Ascending aorta (tissue), 2 donors: ENCODE measurements around the gene USP3. TPM values are rescaled to one million over a fixed set of nuclear protein-coding genes. Genes with fewer than 3 reads are reported as not detected.

Experiments
- DNase-seq, 2 donors: peaks; one replicate each; pipeline ENCODE4 v3.0.0-alpha.2; 2019; ENCODE audit warnings: low spot score in 2 of 2
- H3K27ac ChIP-seq, 2 donors: fragments of 200-600 bp; sonication (generic); one replicate each; pipeline ENCODE4 v1.5.1; 2016 to 2017; ENCODE audit warnings: mild to moderate bottlenecking in 1 of 2
- H3K27me3 ChIP-seq: fragments of 200-600 bp; sonication (generic); one replicate; pipeline ENCODE4 v1.5.1; 2017
- H3K36me3 ChIP-seq, 2 donors: fragments of 200-600 bp; sonication (generic); one replicate each; pipeline ENCODE4 v1.5.1; 2016
- H3K4me1 ChIP-seq, 2 donors: fragments of 200-600 bp; sonication (generic); one replicate each; pipeline ENCODE4 v1.5.1; 2016 to 2017; ENCODE audit warnings: mild to moderate bottlenecking in 1 of 2
- H3K4me3 ChIP-seq, 2 donors: fragments of 200-600 bp; sonication (generic); one replicate each; pipeline ENCODE4 v1.5.1; 2016 to 2017; ENCODE audit warnings: mild to moderate bottlenecking in 1 of 2
- H3K9me3 ChIP-seq, 2 donors: fragments of 200-600 bp; sonication (generic); one replicate each; pipeline ENCODE4 v1.5.1; 2016
- intact Hi-C: fragments of 100-400 bp; cut with DNase I; formaldehyde crosslinking; loops from one replicate; pipeline ENCODE4 v1.15.1; 2023
- total RNA-seq: library from RNA; depleted of rRNA; stranded (reverse); fragments of >200 nt; gene quantifications from one replicate; pipeline ENCODE4 v1.1.0, GENCODE V29; 2016
- TF ChIP-seq, protein P1 (sequence below), 3 experiments: fragments of 200-600 bp in 2 of 3; fragments of 450-650 bp in 1 of 3; sonication (generic) in 2 of 3; IDR thresholded peaks; one replicate each; pipeline ENCODE4 v1.5.1; 2016 to 2019; ENCODE audit warnings: antibody characterized with exemption in 3 of 3, mild to moderate bottlenecking in 1 of 3, moderate library complexity in 1 of 3

Gene USP3
- total RNA-seq, 1 donor from 2014 or later: 61.9 TPM

DNA sequence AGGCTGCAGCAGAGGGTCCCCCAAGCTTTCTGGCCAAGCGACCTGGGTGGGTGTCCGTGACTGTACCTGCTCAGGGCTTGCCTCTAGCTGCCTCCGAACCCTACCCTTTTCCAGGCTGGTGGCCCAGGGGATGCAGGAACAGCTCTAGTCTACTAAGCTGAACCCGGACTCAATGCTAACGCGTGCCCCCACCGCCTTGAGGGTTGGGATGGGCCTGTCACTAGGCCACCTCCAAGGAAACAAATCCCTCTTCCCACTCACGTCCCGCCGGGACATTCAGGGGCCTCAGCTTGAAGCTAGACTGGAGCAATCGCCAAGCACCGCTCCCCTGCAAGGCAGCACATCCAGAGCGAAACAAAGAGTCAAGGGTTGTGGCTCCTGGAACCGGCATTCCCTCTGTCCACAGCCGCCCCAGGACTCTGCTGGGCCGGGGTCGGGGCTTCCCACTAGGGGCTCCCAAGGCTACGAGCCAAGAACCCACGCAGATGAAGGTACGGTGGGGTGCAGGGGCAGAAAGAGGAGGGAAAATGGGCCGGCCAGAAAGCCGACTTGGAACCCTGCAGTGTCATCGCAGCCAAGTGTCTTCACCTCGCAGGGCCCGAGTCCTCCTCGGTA is 95.7 kb downstream of the USP3 start:
- intact Hi-C loops: loop anchor here (5.0 kb wide), 1 partner anchor 113 kb away; no protein-coding TSS in a partner anchor
- Histone ChIP-seq H3K27me3 (no peaks in the 10 kb centered on the region), H3K4me1 (peaks cover 5 to 38% of the 10 kb centered on the region in 2 donors), H3K4me3 (peak overlapping the region; percentile 80 to 86), H3K9me3 (no peaks in the 10 kb centered on the region), H3K36me3 (no peaks in the 10 kb centered on the region), H3K27ac (peak overlapping the region; percentile 77 to 86)
- TF ChIP-seq, protein P1, sequence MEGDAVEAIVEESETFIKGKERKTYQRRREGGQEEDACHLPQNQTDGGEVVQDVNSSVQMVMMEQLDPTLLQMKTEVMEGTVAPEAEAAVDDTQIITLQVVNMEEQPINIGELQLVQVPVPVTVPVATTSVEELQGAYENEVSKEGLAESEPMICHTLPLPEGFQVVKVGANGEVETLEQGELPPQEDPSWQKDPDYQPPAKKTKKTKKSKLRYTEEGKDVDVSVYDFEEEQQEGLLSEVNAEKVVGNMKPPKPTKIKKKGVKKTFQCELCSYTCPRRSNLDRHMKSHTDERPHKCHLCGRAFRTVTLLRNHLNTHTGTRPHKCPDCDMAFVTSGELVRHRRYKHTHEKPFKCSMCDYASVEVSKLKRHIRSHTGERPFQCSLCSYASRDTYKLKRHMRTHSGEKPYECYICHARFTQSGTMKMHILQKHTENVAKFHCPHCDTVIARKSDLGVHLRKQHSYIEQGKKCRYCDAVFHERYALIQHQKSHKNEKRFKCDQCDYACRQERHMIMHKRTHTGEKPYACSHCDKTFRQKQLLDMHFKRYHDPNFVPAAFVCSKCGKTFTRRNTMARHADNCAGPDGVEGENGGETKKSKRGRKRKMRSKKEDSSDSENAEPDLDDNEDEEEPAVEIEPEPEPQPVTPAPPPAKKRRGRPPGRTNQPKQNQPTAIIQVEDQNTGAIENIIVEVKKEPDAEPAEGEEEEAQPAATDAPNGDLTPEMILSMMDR (IDR thresholded peaks at IDR 0.05): no peak
- peak in 1 of 2 donors; percentile 79 for DNase-seq

DNA sequence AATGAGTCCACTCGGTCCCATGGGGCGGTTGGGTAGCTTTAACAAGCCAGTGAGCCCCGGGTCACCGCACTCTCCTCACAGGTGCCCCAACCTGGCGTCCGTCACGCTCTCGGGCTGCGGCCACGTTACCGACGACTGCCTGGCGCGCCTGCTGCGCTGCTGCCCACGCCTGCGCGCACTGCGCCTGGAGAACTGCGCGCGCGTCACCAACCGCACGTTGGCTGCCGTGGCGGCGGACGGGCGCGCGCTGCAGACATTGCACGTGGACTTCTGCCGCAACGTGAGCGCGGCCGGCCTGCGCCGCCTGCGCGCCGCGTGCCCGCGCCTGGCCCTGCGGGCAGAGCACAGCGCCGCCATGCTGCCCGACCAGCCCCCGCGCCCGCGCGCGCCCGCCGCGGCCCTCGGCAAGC is 96.2 kb downstream of the USP3 start:
- Histone ChIP-seq H3K36me3 (no peaks in the 10 kb centered on the region), H3K27me3 (no peaks in the 10 kb centered on the region), H3K27ac (peak overlapping the region; percentile 82 to 86), H3K4me3 (peak overlapping the region; percentile 80 to 86), H3K9me3 (no peaks in the 10 kb centered on the region), H3K4me1 (peaks cover 5 to 34% of the 10 kb centered on the region in 2 donors)
- intact Hi-C loops: loop anchor here (5.0 kb wide), 1 partner anchor 113 kb away; no protein-coding TSS in a partner anchor
- TF ChIP-seq, protein P1 (IDR thresholded peaks at IDR 0.05): no peak
- peak; percentile 44 to 93 for DNase-seq

DNA sequence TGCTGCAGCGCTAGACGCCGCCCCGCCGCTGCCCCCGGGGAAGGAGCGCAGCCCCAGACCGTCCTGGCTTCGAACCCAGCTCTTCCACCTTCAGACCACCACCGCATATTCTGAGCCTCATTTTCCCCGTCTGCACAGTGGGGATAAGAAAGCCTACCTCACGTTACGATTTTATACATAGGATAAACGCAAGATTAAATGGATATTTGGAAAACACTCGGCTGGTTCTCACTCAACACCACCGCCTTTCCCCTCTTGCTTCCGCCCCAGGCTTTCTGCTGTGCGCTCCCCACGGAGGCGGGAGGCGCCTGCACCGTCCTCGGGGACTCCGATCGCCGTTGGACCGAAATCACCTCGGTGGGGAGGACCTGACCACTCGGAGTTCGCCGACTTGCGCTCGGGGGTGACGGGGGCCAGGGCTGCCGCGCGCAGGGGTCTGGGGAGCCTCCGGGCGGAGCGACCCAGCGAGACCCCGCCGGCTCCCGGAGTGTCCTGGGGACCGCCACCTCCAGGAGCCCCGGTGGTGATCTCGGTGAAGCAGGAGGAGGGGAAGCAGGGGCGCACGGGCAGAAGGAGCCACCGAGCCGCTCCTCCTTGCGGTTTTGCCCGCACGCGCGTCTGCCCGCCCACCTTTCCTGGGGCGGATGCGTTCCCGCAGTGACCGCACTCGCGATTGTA is 96.8 kb downstream of the USP3 start:
- Histone ChIP-seq H3K9me3 (no peaks in the 10 kb centered on the region), H3K36me3 (no peaks in the 10 kb centered on the region), H3K27ac (peak overlapping the region; percentile 81 to 82), H3K4me1 (peaks cover under 1 to 29% of the 10 kb centered on the region in 2 donors), H3K27me3 (no peaks in the 10 kb centered on the region), H3K4me3 (peak overlapping the region; percentile 80 to 86)
- peak in 1 of 2 donors; percentile 75 for DNase-seq
- intact Hi-C loops: loop anchor here (5.0 kb wide), 1 partner anchor 114 kb away; no protein-coding TSS in a partner anchor
- TF ChIP-seq, protein P1 (IDR thresholded peaks at IDR 0.05): no peak

DNA sequence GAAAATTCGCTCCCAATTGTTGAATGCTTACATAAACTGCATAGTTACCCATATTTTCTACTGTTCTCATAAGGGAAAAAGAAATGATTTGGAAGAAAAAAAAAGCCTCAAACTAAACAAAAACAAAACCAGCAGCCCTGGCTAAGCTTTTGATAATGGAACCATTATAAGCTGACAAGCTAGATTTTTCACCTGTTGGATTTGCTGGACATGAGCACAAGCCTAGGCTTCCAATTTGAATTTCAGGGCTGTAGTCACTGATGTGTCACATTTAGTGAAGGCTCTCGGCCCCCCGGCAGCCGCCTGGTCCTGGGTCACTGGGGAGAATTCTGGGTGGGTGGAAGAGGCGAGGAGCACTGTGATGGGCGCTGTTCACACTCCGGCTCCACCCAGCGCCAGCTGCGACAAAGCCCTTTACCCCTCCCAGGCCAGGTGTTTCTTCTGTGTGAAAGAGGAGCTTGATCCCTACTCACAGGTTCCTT is 97.4 kb downstream of the USP3 start:
- H3K27me3 ChIP-seq: no peaks in the 10 kb centered on the region
- H3K4me3 ChIP-seq: peak overlapping the region; percentile 80 to 86
- TF ChIP-seq, protein P1 (IDR thresholded peaks at IDR 0.05): no peak
- H3K4me1 ChIP-seq: peaks cover 0 to 29% of the 10 kb centered on the region in 2 donors
- intact Hi-C loops: loop anchor here (5.0 kb wide), 1 partner anchor 114 kb away; no protein-coding TSS in a partner anchor
- no peaks in the 10 kb centered on the region for H3K36me3 ChIP-seq
- peak overlapping the region; percentile 81 to 82 for H3K27ac ChIP-seq
- H3K9me3 ChIP-seq: no peaks in the 10 kb centered on the region
- no peak for DNase-seq

DNA sequence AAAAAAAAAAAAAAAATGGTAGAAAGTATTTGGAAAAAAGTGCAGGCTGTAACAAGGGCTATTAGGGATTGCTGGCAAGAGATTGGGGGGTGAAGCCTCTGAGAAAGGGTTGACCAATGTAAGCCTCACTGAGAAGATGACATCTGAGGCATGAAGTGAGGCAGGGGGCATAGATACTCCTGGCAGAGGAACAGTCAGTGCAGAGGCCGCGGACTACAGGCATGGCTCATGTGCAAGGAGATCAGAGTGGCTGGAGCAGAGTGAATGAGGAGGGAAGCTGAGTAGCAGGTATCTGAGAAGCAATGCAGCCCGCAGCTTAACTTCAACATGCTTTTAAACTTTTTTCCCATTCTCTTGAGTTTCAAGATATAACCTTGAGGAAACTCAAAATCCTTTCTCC is 98.2 kb downstream of the USP3 start:
- Histone ChIP-seq H3K4me1 (peaks cover 0 to 26% of the 10 kb centered on the region in 2 donors), H3K36me3 (peaks cover 0 to 3% of the 10 kb centered on the region in 2 donors), H3K27me3 (no peaks in the 10 kb centered on the region), H3K27ac (no peak overlapping the region), H3K4me3 (no peak overlapping the region), H3K9me3 (no peaks in the 10 kb centered on the region)
- no peak for DNase-seq
- intact Hi-C loops: loop anchor here (5.0 kb wide), 1 partner anchor 115 kb away; no protein-coding TSS in a partner anchor
- TF ChIP-seq, protein P1 (IDR thresholded peaks at IDR 0.05): no peak
